GM19397 (cell line): ENCODE results near the gene XRCC5.
"Not testable (repeated sequence)": the region's sequence is repeated elsewhere in the genome, so short reads cannot be mapped to it uniquely, and the experiment has no call there.

Experiments used
- ATAC-seq: cut with Tn5 transposase; IDR thresholded peaks from one replicate; pipeline ENCODE4 v1.9.1; 2021; ENCODE audit warnings: mild to moderate bottlenecking, moderate library complexity; ENCODE audit not compliant: unreplicated experiment

Gene XRCC5

DNA sequence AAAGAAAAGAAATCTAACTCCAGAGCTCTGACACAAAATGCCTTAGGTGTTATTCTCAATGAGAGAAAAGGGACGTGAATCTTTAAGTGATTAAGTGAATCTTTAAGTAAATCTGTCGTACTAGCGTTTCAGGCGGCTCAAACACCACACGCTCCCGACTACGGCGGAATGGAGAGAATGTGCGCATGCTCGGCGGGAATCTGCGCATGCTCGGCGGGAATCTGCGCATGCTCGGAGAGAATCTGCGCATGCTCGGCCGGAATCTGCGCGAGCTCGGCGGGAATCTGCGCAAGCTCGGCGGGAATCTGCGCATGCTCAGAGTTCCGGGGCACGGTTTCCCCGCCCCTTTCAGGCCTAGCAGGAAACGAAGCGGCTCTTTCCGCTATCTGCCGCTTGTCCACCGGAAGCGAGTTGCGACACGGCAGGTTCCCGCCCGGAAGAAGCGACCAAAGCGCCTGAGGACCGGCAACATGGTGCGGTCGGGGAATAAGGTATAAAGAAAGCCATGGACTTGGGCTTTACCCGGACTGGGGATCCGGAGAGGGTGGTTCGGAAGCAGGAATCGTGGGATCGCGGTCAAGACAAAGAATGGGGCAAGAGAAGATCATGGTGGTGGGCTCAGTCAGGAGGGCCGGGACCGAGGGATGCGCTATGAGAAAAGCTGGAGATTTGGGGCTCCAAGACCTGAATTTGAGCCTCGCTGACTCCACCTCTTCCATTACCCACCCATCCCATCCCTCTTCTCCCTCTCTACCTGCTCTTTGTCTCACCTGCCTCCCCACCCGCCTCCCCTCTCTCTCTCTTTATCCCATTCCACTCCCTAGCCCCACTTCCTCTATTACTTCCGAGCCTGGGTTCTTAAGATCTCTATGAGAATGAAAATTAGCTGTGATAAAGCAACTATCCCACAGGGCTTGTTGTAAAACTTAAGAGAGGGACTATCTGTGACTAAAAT is at the start of gene XRCC5:
XRCC5 (plus strand) TSS at position 382 of the 955 bp plus-strand sequence; CDS start at position 471, 89 bp downstream.
- ATAC-seq = peak; percentile 58

DNA sequence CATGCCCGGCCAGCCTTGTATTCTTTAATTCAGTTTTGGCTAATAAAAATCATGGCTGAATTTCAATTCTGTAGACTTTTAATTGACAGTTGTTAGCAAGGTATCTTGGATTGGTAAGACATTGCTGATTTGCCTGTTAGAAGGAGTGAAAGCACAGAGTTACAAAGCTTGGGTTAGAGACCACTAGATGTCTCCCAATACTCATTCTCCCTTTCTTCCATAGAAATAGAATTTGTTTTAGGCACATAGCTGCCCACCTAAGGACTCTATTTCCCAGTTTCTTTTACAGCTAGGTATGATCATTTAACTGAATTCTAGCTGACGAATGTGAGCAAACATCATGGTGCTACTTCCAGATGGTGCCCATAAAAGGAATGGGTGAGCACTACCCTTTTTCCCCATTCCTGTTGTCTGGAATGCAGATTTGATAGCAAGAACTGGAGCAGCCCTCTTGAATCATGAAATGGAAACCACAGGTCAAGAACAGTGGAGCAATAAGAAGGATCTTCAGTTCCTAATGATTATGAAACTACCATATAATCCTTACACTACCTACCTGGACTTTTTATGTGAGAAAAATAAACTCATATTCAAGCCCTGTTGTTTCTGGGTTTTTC is 45.0 kb upstream of the XRCC5 start:
- ATAC-seq = no peak

DNA sequence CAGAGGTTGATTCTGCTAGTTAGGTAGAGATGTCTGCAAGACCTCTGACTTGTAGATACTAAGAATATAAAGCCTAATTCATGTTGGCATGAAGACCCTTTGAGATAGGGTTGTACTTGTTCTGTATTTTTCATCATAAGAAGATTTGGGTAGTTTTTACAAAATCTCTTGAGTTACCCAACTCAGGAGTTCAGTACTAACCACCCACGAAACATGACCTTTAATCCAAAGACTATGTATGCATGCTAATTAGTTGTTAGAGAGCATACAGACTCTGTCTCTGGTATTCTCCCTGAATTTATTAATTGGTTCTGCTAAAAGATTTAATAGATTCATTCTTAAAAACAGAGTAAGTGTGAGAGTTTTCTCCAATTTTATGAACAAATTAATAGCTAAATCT is 44.5 kb upstream of the XRCC5 start:
- no peak for ATAC-seq

- ATAC-seq = no peak
Observed at GRCh38 chr2:216066230-216066629, 42.9 kb upstream of the XRCC5 start.

GRCh38 chr2:216069028-216069427 is 40.1 kb upstream of the XRCC5 start:
- no peak for ATAC-seq

GRCh38 chr2:216070195-216070594 is 39.0 kb upstream of the XRCC5 start:
- ATAC-seq = no peak

- ATAC-seq = no peak
Observed at GRCh38 chr2:216071111-216071851, 37.9 kb upstream of the XRCC5 start.

- ATAC-seq = no peak
Observed at GRCh38 chr2:216072473-216072872, 36.7 kb upstream of the XRCC5 start.

- ATAC-seq = no peak
Observed at GRCh38 chr2:216073773-216074172, 35.4 kb upstream of the XRCC5 start.

- no peak for ATAC-seq
Observed at GRCh38 chr2:216074380-216074779, 34.8 kb upstream of the XRCC5 start.

DNA sequence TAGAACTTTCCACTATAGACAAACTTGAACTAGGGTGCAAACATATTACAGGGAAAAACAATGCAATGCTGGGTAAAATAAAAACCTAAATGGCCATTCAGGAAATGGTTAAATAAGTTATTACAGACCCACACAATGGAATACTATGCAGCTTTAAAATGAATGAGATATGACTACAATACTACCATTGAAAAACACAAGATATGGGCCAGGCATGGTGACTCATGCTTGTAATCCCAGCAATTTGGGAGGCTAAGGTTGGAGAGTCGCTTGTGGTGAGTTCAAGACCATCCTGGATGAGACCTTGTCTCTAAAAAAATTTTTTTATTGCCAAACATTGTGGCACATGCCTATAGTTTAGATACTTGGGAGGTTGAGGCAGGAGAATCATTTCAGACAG is 34.4 kb upstream of the XRCC5 start:
- no peak for ATAC-seq

- ATAC-seq = no peak
Observed at GRCh38 chr2:216075510-216076485, 33.4 kb upstream of the XRCC5 start.

GRCh38 chr2:216078776-216079175 is 30.4 kb upstream of the XRCC5 start:
- ATAC-seq = no peak

DNA sequence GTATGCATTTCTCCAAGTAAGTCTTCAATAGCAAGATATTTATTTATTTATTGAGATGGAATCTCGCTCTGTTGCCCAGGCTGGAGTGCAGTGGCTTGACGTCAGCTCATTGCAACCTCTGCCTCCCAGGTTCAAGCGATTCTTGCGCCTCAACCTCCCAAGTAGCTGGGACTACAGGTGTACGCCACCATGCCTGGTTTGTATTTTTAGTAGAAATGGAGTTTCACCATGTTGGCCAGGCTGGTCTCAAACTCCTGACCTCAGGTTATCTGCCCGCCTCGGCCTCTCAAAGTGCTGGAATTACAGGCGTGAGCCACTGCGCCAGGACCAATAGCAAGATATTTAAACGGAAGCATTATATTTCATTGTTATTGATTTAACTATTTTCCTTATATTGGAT is 29.1 kb upstream of the XRCC5 start:
- not testable (repeated sequence) for ATAC-seq

DNA sequence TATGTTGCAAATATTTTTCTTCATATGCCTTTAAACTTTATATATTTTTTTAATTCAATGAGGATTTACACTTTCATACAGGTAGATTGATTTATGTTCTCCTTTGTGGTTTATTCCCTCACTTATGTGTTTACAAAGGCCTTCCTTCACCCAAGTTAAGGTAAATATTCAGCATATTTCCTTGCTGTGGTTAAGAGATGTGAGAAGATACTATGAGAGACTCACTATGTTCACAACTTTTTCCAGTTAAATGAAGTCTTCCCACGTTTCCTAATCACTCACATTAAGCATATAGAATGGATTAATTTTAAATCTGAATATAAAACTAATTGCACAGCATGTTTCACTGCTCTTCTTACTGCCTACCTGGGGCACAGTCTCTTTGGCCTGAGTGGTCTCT is 28.1 kb upstream of the XRCC5 start:
- ATAC-seq = no peak

DNA sequence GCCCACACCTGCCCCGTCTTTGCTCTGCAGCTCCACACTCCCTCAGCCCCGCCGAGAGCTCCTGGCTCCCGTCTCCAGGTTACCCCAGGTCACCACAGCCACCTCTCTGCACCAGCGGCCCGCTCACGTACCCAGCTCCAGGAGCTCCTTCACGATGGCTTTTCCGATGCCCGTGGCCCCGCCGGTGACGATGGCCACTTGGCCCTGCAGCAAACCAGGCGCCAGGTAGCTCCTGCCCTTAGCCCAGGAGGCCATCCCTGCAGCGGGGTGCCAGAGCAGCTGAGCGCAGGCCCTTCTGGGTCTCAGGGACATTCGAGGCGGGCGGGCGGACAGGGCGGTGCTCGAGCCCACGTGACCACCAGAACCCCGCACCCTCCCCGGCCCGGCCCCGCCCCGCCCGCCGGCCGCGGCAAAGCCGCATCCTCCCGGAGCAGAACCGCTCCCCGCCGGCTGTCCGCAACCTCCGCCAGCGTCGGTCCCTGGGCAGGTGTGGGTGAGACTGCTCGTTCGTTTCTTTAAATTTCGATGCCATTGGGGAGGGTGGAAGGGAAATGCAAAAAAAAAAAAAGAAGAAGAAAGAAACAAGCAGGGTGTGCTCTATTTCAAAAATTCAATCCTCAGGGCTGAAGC is 27.5 kb upstream of the XRCC5 start, which contains the start of the genes PECR and TMEM169:
PECR (minus strand) TSS at position 323 of the 630 bp plus-strand sequence; CDS start at position 255, 68 bp downstream.
TMEM169 (plus strand) TSS at position 433 of the 630 bp plus-strand sequence. CDS start 14,045 bp downstream, outside the sequence.
- peak; percentile 84 for ATAC-seq

GRCh38 chr2:216082117-216082711 is 26.9 kb upstream of the XRCC5 start:
- ATAC-seq = no peak

GRCh38 chr2:216082805-216083204 is 26.3 kb upstream of the XRCC5 start:
- no peak for ATAC-seq
